ENCODE results near the gene GPATCH3.

DNA sequence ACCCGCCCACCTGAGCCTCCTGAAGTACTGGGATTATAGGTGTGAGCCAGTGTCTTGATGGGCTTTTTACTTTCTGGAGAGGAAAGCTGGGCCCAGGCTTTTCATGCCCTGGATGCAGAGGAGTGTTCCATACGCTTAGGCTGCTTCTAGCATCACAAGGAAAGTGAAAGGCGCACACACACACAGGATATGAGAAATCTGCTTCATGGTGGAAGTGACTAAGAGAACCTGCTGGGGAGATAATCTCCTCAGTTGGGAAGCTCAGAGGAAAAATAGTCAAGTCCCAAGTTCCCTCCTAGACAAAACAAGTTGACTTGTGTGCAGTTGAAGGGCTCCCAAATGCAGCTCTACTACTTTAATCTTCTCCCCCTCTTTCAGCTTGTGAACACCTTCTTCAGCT lies 23.4 kb upstream of the GPATCH3 start:
- TF ChIP-seq GATA3 (IDR thresholded peaks at IDR 0.05; ENCODE audit: low read depth, low read length) (no peak), GATA2 (IDR thresholded peaks at IDR 0.05; ENCODE audit: low read depth, low read length) (no peak)
